Measurements from ENCODE around the gene PAN2. TPM values are rescaled to one million over a fixed set of nuclear protein-coding genes. Genes with fewer than 3 reads are reported as not detected.

The PAN2 gene
- total RNA-seq, 1 experiment from 2014 or later = 35.4 TPM

GRCh38 chr12:56334490-56334793 is 642 bp upstream of the PAN2 start:
- no peak for TF ChIP-seq CTCF (conservative IDR thresholded peaks at IDR 0.05)
- no peak for DNase-seq
- Histone ChIP-seq H4K20me1 (ENCODE audit: control insufficient read depth, insufficient read depth, insufficient read length) (no peaks in the 10 kb centered on the region), H3K4me1 (ENCODE audit: insufficient read depth, low read length) (peaks cover 20% of the 10 kb centered on the region), H4K5ac (ENCODE audit: insufficient read length, low read depth, low read length) (no peak overlapping the region), H3K18ac (ENCODE audit: insufficient read length, low read depth, low read length) (peak overlapping the region; percentile 18), H3K79me1 (ENCODE audit: insufficient read depth, low read depth, low read length, poor library complexity, severe bottlenecking) (no peaks in the 10 kb centered on the region), H4K91ac (ENCODE audit: insufficient read length, low read depth, low read length) (no peak overlapping the region), H3K27me3 (ENCODE audit: insufficient read depth, low read length) (no peaks in the 10 kb centered on the region), H2BK15ac (ENCODE audit: low read depth, low read length) (no peak overlapping the region), H3K23me2 (ENCODE audit: insufficient read length, low read depth, low read length, poor library complexity, severe bottlenecking) (peaks cover 9% of the 10 kb centered on the region), H3K4me2 (ENCODE audit: insufficient read depth, insufficient read length, low read length) (peak overlapping the region; percentile 68), H3K23ac (ENCODE audit: insufficient read length, low read depth, low read length) (no peak overlapping the region), H2AK5ac (ENCODE audit: insufficient read length, low read length) (no peak overlapping the region), H3K9me3 (ENCODE audit: control insufficient read depth, low read depth, low read length) (no peaks in the 10 kb centered on the region), H3K14ac (ENCODE audit: insufficient read depth, low read length) (no peak overlapping the region; the same call in 1 of the 2 replicates), H2BK20ac (ENCODE audit: low read depth, low read length, poor library complexity, severe bottlenecking) (no peak overlapping the region), H3K56ac (ENCODE audit: insufficient read length, low read depth, low read length) (no peak overlapping the region), H3K4ac (ENCODE audit: low read depth, low read length) (no peak overlapping the region), H2BK5ac (ENCODE audit: insufficient read length, low read length) (no peak overlapping the region), H2AFZ (ENCODE audit: low read length) (no peak overlapping the region), H3T11ph (ENCODE audit: low read length) (no peak overlapping the region), H4K8ac (replicated peaks; ENCODE audit: insufficient read length, low read depth, low read length) (no peak overlapping the region), H3K9ac (ENCODE audit: extremely low read depth, insufficient read length, low read length) (peak overlapping the region; percentile 73), H3K27ac (ENCODE audit: insufficient read length, low read depth, low read length) (no peak overlapping the region), H3K79me2 (ENCODE audit: insufficient read depth, low read length) (no peaks in the 10 kb centered on the region), H2BK120ac (ENCODE audit: low read depth, low read length, poor library complexity, severe bottlenecking) (no peak overlapping the region), H2BK12ac (ENCODE audit: insufficient read length, low read depth, low read length) (no peak overlapping the region)
- H3K9me3 Mint-ChIP-seq = no peaks in the 10 kb centered on the region
- peaks cover 41% of the 10 kb centered on the region in 2 experiments for H3K4me1 Mint-ChIP-seq
- H3K36me3 Mint-ChIP-seq (ENCODE audit: insufficient read depth in 1 of 3, low read depth in 3 of 3) = peaks cover 0 to 4% (median 3%) of the 10 kb centered on the region in 3 experiments; a peak in 2 of 7 replicates
- WGBS (ENCODE audit: extremely low coverage, insufficient read length, low lambda C conversion rate) = no CpG with 5 or more reads among the region's 6 CpGs
- peak overlapping the region; percentile 82 to 91 for H3K4me3 Mint-ChIP-seq
- peak overlapping the region; percentile 99 for H3K27ac Mint-ChIP-seq
- H3K27me3 Mint-ChIP-seq (ENCODE audit: low read depth) = peaks cover 7% of the 10 kb centered on the region

Data from H9 (cell line).